CD14-positive monocyte (primary cell): ENCODE data around the gene POU6F2. TPM values are rescaled to one million over a fixed set of nuclear protein-coding genes. Genes with fewer than 3 reads are reported as not detected.

Experiments used
- DNase-seq, 3 donors: peaks; one replicate each; pipeline ENCODE4 v3.0.0-alpha.2; 2011 to 2022
- H2AFZ ChIP-seq: 2 replicates; pipeline ENCODE4 v1.6.0; 2012; ENCODE audit warnings: mild to moderate bottlenecking, low read depth, low read length, inconsistent platforms; ENCODE audit not compliant: insufficient read depth, poor library complexity, severe bottlenecking
- H3K27ac ChIP-seq, 2 donors: 1 replicate in 1 of 2; 2 replicates in 1 of 2; pipeline ENCODE4 v1.5.1; 2012 to 2013; ENCODE audit warnings: low read length in 2 of 2, control low read depth in 1 of 2, inconsistent platforms in 1 of 2, low read depth in 1 of 2, mild to moderate bottlenecking in 1 of 2
- H3K27me3 ChIP-seq, 2 donors: one replicate each; pipeline versions ENCODE4 v1.6.0 to v1.6.1; 2011 to 2013; ENCODE audit warnings: low read length in 2 of 2; ENCODE audit not compliant: control insufficient read depth in 2 of 2, insufficient read depth in 2 of 2
- H3K36me3 ChIP-seq, 2 donors: replicated peaks in 1 of 2; 1 replicate in 1 of 2; 2 replicates in 1 of 2; pipeline versions ENCODE4 v1.5.1 to v1.6.1; 2012 to 2013; ENCODE audit warnings: low read length in 2 of 2, control low read depth in 1 of 2, inconsistent platforms in 1 of 2, mild to moderate bottlenecking in 1 of 2; ENCODE audit not compliant: insufficient read depth in 2 of 2, control insufficient read depth in 1 of 2
- H3K4me1 ChIP-seq, 2 donors: 1 replicate in 1 of 2; 2 replicates in 1 of 2; pipeline versions ENCODE4 v1.5.1 to v1.6.1; 2012 to 2013; ENCODE audit warnings: low read length in 2 of 2, control low read depth in 1 of 2, inconsistent platforms in 1 of 2, mild to moderate bottlenecking in 1 of 2, moderate library complexity in 1 of 2; ENCODE audit not compliant: insufficient read depth in 2 of 2, control insufficient read depth in 1 of 2
- H3K4me2 ChIP-seq: replicated peaks from 2 replicates; pipeline ENCODE3; 2012; ENCODE audit warnings: low read length, moderate library complexity, mild to moderate bottlenecking; ENCODE audit not compliant: poor library complexity, severe bottlenecking; ENCODE audit errors: extremely low read depth
- H3K4me3 ChIP-seq, 3 experiments: fragments of 200-600 bp in 1 of 3; sonication (generic) in 1 of 3; replicated peaks in 1 of 3; 1 replicate in 2 of 3; 2 replicates in 1 of 3; pipeline ENCODE4 v1.5.1; 2011 to 2013; ENCODE audit warnings: low read length in 3 of 3, mild to moderate bottlenecking in 3 of 3, control low read depth in 2 of 3, low read depth in 2 of 3, inconsistent platforms in 1 of 3, moderate library complexity in 1 of 3
- H3K79me2 ChIP-seq: 2 replicates; pipeline ENCODE4 v1.6.0; 2012; ENCODE audit warnings: mild to moderate bottlenecking, control low read depth, inconsistent platforms, low read length, moderate library complexity; ENCODE audit not compliant: insufficient read depth
- H3K9ac ChIP-seq: 2 replicates; pipeline ENCODE4 v1.6.0; 2017; ENCODE audit warnings: low read length, mild to moderate bottlenecking; ENCODE audit not compliant: insufficient read depth, poor library complexity, severe bottlenecking
- H3K9me3 ChIP-seq, 2 donors: replicated peaks in 1 of 2; 1 replicate in 1 of 2; 2 replicates in 1 of 2; pipeline versions ENCODE4 v1.5.1 to v1.6.1; 2012 to 2013; ENCODE audit warnings: low read length in 2 of 2, control low read depth in 1 of 2; ENCODE audit not compliant: control insufficient read depth in 1 of 2, insufficient read depth in 1 of 2
- H4K20me1 ChIP-seq: 2 replicates; pipeline ENCODE4 v1.6.0; 2012; ENCODE audit warnings: mild to moderate bottlenecking, low read length, control low read depth, moderate library complexity; ENCODE audit not compliant: insufficient read depth
- H3K27ac Mint-ChIP-seq, 7 donors: one replicate each; pipeline ENCODE4 v1.8.0; 2020; ENCODE audit warnings: mild to moderate bottlenecking in 7 of 7, mixed read lengths in 7 of 7, moderate library complexity in 6 of 7, inconsistent platforms in 2 of 7
- H3K27me3 Mint-ChIP-seq, 3 donors: one replicate each; pipeline ENCODE4 v1.8.0; 2021 to 2022; ENCODE audit warnings: low read depth in 3 of 3, mild to moderate bottlenecking in 3 of 3, mixed read lengths in 3 of 3, moderate library complexity in 3 of 3, inconsistent platforms in 1 of 3
- H3K36me3 Mint-ChIP-seq, 2 donors: one replicate each; pipeline ENCODE4 v1.8.0; 2020; ENCODE audit warnings: mixed read lengths in 2 of 2, inconsistent platforms in 1 of 2, mild to moderate bottlenecking in 1 of 2
- H3K4me1 Mint-ChIP-seq: one replicate; pipeline ENCODE4 v1.8.0; 2020; ENCODE audit warnings: mild to moderate bottlenecking, mixed read lengths
- H3K4me3 Mint-ChIP-seq, 2 donors: one replicate each; pipeline ENCODE4 v1.8.0; 2020; ENCODE audit warnings: mild to moderate bottlenecking in 2 of 2, mixed read lengths in 2 of 2, moderate library complexity in 1 of 2
- H3K9me3 Mint-ChIP-seq, 7 donors: one replicate each; pipeline ENCODE4 v1.8.0; 2020 to 2022; ENCODE audit warnings: mixed read lengths in 7 of 7, mild to moderate bottlenecking in 6 of 7, moderate library complexity in 6 of 7, inconsistent platforms in 2 of 7
- WGBS: methylation state at CpG from one replicate; pipeline ENCODE4 v1.1.5; 2013; ENCODE audit warnings: missing lambda C conversion rate; ENCODE audit not compliant: insufficient coverage; 5-methylcytosine and 5-hydroxymethylcytosine counted together
- intact Hi-C, 2 donors: fragments of 100-400 bp; cut with micrococcal nuclease; formaldehyde crosslinking; loops; one replicate each; pipeline versions ENCODE4 v1.15.0 to v1.15.1; 2023
- polyA plus RNA-seq, 3 donors: library from polyadenylated mRNA; depleted of rRNA in 1 of 3; unstranded in 2 of 3; stranded (reverse) in 1 of 3; fragments of 300-500 nt in 2 of 3; fragments of >200 nt in 1 of 3; fragmentation: Illumina TruSeq in 2 of 3; gene quantifications; 1 replicate in 2 of 3; 2 replicates in 1 of 3; pipeline ENCODE4 v1.2.3, GENCODE V29; 2012 to 2021
- TF ChIP-seq, protein P1 (sequence below): fragments of 200-600 bp; IDR thresholded peaks from one replicate; pipeline ENCODE4 v1.8.0; 2022; ENCODE audit warnings: antibody characterized with exemption, mild to moderate bottlenecking

POU6F2 gene
- polyA plus RNA-seq, 3 donors, result not detected

DNA sequence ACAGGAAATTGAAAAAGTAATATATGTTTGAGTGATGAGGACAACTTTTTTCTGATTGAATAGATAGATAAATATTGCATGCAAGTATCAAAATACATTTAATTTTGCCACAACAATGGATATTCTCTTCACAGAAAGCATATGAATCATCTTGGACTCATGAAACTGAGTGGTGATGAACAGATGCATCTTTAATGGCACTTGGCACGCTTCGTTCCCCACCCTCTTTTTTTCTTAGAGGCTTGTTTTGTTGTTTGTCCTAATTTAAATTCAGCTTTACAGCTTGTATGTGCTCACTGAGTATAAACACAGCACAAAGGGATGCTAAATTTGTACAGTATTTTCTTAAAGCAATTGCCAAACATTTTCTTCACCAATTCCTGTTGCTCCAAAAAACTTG is 443.5 kb downstream of the POU6F2 start:
- Histone ChIP-seq H3K36me3 (no peaks in the 10 kb centered on the region), H3K27me3 (peaks cover 7 to 8% of the 10 kb centered on the region in 2 donors), H3K9me3 (no peaks in the 10 kb centered on the region), H3K4me1 (no peaks in the 10 kb centered on the region), H2AFZ (no peak overlapping the region), H3K79me2 (no peaks in the 10 kb centered on the region), H4K20me1 (no peaks in the 10 kb centered on the region), H3K27ac (no peak overlapping the region), H3K9ac (no peak overlapping the region), H3K4me2 (no peak overlapping the region), H3K4me3 (no peak overlapping the region)
- intact Hi-C loops, result no loop called here
- Mint-ChIP-seq H3K4me1 (no peaks in the 10 kb centered on the region), H3K27me3 (peaks cover 1 to 11% (median 10%) of the 10 kb centered on the region in 3 donors), H3K4me3 (no peak overlapping the region), H3K9me3 (peaks cover 0 to 2% (median 0%) of the 10 kb centered on the region in 7 donors), H3K27ac (no peak overlapping the region), H3K36me3 (no peaks in the 10 kb centered on the region)
- no CpG with 5 or more reads among the region's 2 CpGs for WGBS
- TF ChIP-seq, protein P1, sequence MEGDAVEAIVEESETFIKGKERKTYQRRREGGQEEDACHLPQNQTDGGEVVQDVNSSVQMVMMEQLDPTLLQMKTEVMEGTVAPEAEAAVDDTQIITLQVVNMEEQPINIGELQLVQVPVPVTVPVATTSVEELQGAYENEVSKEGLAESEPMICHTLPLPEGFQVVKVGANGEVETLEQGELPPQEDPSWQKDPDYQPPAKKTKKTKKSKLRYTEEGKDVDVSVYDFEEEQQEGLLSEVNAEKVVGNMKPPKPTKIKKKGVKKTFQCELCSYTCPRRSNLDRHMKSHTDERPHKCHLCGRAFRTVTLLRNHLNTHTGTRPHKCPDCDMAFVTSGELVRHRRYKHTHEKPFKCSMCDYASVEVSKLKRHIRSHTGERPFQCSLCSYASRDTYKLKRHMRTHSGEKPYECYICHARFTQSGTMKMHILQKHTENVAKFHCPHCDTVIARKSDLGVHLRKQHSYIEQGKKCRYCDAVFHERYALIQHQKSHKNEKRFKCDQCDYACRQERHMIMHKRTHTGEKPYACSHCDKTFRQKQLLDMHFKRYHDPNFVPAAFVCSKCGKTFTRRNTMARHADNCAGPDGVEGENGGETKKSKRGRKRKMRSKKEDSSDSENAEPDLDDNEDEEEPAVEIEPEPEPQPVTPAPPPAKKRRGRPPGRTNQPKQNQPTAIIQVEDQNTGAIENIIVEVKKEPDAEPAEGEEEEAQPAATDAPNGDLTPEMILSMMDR, result no peak
- no peak for DNase-seq

- Histone ChIP-seq H3K36me3 (no peaks in the 10 kb centered on the region), H3K9me3 (no peaks in the 10 kb centered on the region), H2AFZ (no peak overlapping the region), H3K9ac (no peak overlapping the region), H3K4me2 (no peak overlapping the region), H3K4me1 (no peaks in the 10 kb centered on the region), H3K79me2 (no peaks in the 10 kb centered on the region), H3K27ac (no peak overlapping the region), H3K27me3 (peaks cover 4% of the 10 kb centered on the region in 2 donors), H4K20me1 (no peaks in the 10 kb centered on the region), H3K4me3 (no peak overlapping the region)
- 75% methylated on average over 2 of the region's 2 CpGs for WGBS
- no peaks in the 10 kb centered on the region for H3K4me1 Mint-ChIP-seq
- H3K36me3 Mint-ChIP-seq, result no peaks in the 10 kb centered on the region
- H3K4me3 Mint-ChIP-seq, result no peak overlapping the region
- TF ChIP-seq, protein P1, result no peak
- intact Hi-C loops, result no loop called here
- H3K27ac Mint-ChIP-seq, result no peak overlapping the region
- peaks cover 0 to 2% (median 0%) of the 10 kb centered on the region in 7 donors for H3K9me3 Mint-ChIP-seq
- peaks cover 5 to 8% (median 7%) of the 10 kb centered on the region in 3 donors for H3K27me3 Mint-ChIP-seq
- no peak for DNase-seq
Measured at GRCh38 chr7:39421661-39422060, 444.0 kb downstream of the POU6F2 start.
